Ectodermal cell (in vitro differentiated cells): ENCODE measurements around the gene CCM2.

ENCODE experiments used
- H3K27ac ChIP-seq: 2 replicates; pipeline ENCODE4 v1.7.0; 2013; ENCODE audit warnings: mild to moderate bottlenecking, low read depth, low read length; ENCODE audit not compliant: insufficient read depth, poor library complexity, severe bottlenecking
- H3K27me3 ChIP-seq: 2 replicates; pipeline ENCODE4 v1.7.0; 2013; ENCODE audit warnings: mild to moderate bottlenecking, low read length; ENCODE audit not compliant: insufficient read depth, control insufficient read depth, poor library complexity, severe bottlenecking
- H3K36me3 ChIP-seq: one replicate; pipeline ENCODE4 v1.7.0; 2013; ENCODE audit warnings: low read length; ENCODE audit not compliant: control insufficient read depth, insufficient read depth
- H3K4me1 ChIP-seq: one replicate; pipeline ENCODE4 v1.7.0; 2013; ENCODE audit warnings: low read length; ENCODE audit not compliant: control insufficient read depth, insufficient read depth
- H3K4me3 ChIP-seq: 2 replicates; pipeline ENCODE4 v1.7.0; 2013; ENCODE audit warnings: low read depth, low read length, control low read depth; ENCODE audit not compliant: insufficient read depth
- H3K9me3 ChIP-seq: 2 replicates; pipeline ENCODE4 v1.7.0; 2013; ENCODE audit warnings: mild to moderate bottlenecking, low read length, moderate library complexity; ENCODE audit not compliant: control insufficient read depth
- WGBS, 2 experiments: methylation state at CpG; one replicate each; pipeline ENCODE4 v1.1.7; 2013; ENCODE audit warnings: missing lambda C conversion rate in 2 of 2; 5-methylcytosine and 5-hydroxymethylcytosine counted together

Gene CCM2

DNA sequence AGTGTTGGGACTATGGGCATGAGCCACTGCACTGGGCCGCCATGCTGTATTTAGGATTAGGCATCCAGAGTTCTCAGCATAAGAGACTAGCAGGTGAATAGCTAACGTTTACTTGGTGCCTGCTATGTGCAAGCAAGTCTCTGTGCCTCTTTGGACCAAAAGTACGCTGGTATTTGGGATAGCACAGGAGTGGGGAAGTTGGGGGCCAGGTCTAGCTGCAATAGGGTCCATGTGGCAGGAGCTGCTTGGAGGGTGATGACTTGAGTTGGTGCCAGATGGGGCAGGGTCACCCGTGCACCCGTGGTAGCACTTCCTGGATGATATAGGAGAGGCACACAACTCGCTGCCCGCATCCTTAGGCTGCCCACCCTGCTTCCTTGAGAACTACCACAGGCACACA is 66.4 kb downstream of the CCM2 start:
- no peak overlapping the region for H3K4me3 ChIP-seq
- H3K4me1 ChIP-seq: no peaks in the 10 kb centered on the region
- 89 to 95% methylated on average over 7 of the region's 7 CpGs for WGBS, 2 experiments
- H3K36me3 ChIP-seq: peaks cover 10% of the 10 kb centered on the region
- no peaks in the 10 kb centered on the region for H3K27me3 ChIP-seq
- H3K27ac ChIP-seq: no peak overlapping the region
- no peaks in the 10 kb centered on the region for H3K9me3 ChIP-seq

DNA sequence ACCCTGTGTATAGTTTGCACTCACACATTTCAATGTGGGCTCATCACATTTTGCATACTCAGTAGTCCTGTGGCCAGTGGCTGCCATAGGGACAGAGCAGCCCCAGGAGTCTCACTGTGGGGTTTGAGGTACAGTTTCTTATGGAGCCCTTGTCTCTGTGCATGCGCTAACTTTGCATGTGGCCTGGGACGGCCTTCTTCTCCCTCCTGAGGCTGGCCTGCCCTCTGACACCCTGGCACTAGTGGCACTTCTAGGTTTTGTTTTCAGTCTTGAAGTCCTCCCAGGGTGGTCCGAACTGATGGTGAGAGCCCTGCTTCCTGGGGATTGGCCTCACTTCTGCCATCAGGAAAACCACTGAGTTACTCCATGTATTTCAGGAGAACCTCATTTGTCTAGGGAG is 67.6 kb downstream of the CCM2 start:
- Histone ChIP-seq H3K27ac (no peak overlapping the region), H3K4me3 (no peak overlapping the region), H3K4me1 (no peaks in the 10 kb centered on the region), H3K36me3 (peaks cover 10% of the 10 kb centered on the region), H3K27me3 (no peaks in the 10 kb centered on the region), H3K9me3 (no peaks in the 10 kb centered on the region)
- WGBS, 2 experiments: 93 to 97% methylated on average over 3 of the region's 3 CpGs

GRCh38 chr7:45068236-45069023 is 68.4 kb downstream of the CCM2 start:
- Histone ChIP-seq H3K36me3 (peaks cover 10% of the 10 kb centered on the region), H3K27me3 (no peaks in the 10 kb centered on the region)
- 93 to 97% methylated on average over 15 of the region's 15 CpGs for WGBS, 2 experiments

DNA sequence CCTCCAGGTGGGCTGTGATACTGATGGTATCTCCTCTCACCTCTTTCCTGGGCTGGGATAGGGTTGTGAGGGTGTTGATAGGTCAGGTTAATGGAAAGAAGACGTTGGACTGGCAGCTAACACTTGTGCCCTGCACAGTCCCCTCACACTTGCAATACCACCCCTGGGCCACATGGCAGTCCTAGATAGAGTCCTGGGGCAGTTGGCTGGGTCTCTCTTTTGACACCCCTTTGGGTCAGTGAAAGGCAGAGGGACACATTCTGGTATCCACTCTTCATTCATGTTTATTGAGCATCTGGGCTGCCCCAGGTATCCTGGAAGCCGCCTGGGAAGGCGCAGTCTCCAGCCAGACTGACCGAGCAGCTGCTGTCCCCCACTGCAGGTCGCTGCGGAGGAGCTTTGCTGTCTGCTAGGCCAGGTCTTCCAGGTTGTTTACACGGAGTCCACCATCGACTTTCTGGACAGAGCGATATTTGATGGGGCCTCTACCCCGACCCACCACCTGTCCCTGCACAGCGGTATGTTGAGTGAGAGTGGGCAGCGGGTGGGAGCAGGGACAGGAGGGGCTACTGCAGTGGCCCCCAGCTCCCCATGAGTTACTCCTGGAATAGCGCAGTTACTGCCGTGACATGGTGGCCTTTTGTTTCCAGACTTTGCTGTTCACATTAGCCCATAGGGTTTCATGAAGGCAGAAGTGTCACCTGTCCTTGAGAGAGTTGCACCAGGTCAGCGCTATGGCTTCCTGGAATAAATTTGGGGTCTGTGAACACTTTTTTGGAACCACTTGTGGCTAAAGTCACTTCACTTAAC is 69.6 kb downstream of the CCM2 start:
- Histone ChIP-seq H3K9me3 (no peaks in the 10 kb centered on the region), H3K4me1 (no peaks in the 10 kb centered on the region), H3K27me3 (no peaks in the 10 kb centered on the region), H3K4me3 (no peak overlapping the region), H3K27ac (no peak overlapping the region), H3K36me3 (peaks cover under 1% of the 10 kb centered on the region)
- 95 to 98% methylated on average over 14 to 15 of the region's 15 CpGs for WGBS, 2 experiments

More at GRCh38 chr7:45068236-45069023, 68.4 kb downstream of the CCM2 start:
- Histone ChIP-seq H3K4me3 (no peak overlapping the region), H3K4me1 (no peaks in the 10 kb centered on the region), H3K27ac (no peak overlapping the region), H3K9me3 (no peaks in the 10 kb centered on the region)

DNA sequence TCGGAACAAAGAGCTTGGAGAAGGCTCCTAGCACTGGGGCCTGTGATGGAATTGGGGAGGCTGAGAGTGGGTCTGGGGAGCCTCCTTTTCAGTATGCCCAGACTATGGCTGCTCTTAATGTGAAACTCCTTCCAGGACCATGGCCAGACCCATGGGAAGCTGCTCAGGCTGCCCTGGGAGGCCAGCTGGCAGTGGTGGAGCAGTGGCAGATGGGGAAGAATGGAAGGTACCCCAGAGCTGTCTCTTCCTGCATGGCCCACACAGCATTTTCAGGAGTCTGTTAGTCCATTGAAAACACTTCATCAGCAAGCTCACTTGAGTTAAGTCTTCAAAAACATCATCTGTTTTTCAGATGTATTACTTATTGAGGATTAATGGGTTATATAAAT is 70.2 kb downstream of the CCM2 start:
- WGBS, 2 experiments: 89 to 94% methylated on average over 1 of the region's 1 CpG
- Histone ChIP-seq H3K9me3 (no peaks in the 10 kb centered on the region), H3K36me3 (no peaks in the 10 kb centered on the region), H3K27ac (no peak overlapping the region), H3K4me3 (no peak overlapping the region), H3K4me1 (no peaks in the 10 kb centered on the region), H3K27me3 (no peaks in the 10 kb centered on the region)

DNA sequence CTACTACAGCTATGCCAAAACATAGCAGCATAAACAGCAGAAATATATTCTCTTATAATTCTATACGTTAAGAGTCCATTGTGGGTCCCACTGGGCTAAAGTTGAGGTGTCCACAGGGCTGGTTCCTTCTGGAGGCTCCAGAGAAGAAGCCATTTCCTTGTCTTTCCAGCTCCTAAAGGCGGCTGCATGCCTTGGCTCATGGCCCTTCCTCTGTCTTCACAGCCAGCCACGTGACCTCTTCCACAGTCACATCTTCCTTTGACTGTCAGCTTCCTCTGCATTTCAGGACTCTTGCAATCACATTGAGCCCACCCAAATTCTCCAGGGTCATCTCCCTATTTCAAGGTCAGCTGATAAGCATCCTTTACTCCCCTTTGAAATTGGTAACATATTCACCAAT is 71.5 kb downstream of the CCM2 start:
- 89 to 92% methylated on average over 3 of the region's 3 CpGs for WGBS, 2 experiments
- Histone ChIP-seq H3K9me3 (no peaks in the 10 kb centered on the region), H3K4me3 (no peak overlapping the region), H3K36me3 (peaks cover 3% of the 10 kb centered on the region), H3K27ac (no peak overlapping the region), H3K4me1 (no peaks in the 10 kb centered on the region), H3K27me3 (no peaks in the 10 kb centered on the region)

- H3K4me3 ChIP-seq: no peak overlapping the region
- H3K36me3 ChIP-seq: peaks cover 3% of the 10 kb centered on the region
- H3K27ac ChIP-seq: no peak overlapping the region
- no peaks in the 10 kb centered on the region for H3K27me3 ChIP-seq
- no peaks in the 10 kb centered on the region for H3K4me1 ChIP-seq
- 86 to 91% methylated on average over 13 of the region's 13 CpGs for WGBS, 2 experiments
- H3K9me3 ChIP-seq: no peaks in the 10 kb centered on the region
Measured at GRCh38 chr7:45072131-45073030, 72.4 kb downstream of the CCM2 start.

DNA sequence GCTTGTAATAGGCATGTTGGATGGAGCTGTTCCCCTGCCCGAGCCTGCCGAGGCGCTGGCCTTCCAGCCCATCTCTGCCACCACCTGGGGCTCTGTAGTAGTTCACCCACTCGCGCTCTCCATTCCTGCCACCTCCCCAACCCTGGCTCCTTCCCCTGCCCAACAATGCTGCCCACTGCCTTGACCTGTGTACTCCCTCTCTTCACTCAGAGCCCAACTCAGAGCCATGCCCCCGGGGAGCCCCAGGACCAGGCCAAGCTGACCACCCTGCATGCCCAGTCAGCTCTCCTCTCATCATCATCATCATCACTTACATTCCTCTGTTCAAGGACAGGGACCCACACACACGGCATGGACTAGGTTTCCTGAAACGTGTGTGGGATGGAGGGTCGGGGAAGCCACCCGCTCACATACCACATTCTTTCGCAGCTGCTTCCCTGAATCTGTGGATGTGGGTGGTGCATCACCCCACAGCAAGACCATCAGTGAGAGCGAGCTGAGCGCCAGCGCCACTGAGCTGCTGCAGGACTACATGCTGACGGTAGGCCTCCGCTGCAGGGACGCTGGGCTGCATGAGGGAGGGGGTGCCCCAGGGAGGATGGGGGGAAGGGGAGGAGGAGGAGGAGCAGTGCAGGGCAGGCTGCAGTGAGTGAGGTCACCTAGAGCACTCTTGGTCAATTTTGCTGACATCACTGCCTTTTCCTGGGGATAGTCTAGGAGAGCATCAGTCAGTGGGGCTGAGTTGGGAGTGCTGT is 73.2 kb downstream of the CCM2 start:
- peaks cover 3% of the 10 kb centered on the region for H3K36me3 ChIP-seq

GRCh38 chr7:45073786-45074527 is 74.0 kb downstream of the CCM2 start:
- Histone ChIP-seq H3K36me3 (peaks cover 3% of the 10 kb centered on the region), H3K4me1 (no peaks in the 10 kb centered on the region), H3K4me3 (no peak overlapping the region), H3K27ac (no peak overlapping the region), H3K9me3 (no peaks in the 10 kb centered on the region), H3K27me3 (no peaks in the 10 kb centered on the region)
- WGBS, 2 experiments: 93 to 95% methylated on average over 14 to 15 of the region's 15 CpGs

More for the DNA sequence above, 73.2 kb downstream of the CCM2 start:
- 86 to 87% methylated on average over 17 of the region's 17 CpGs for WGBS, 2 experiments
- Histone ChIP-seq H3K4me3 (no peak overlapping the region), H3K4me1 (no peaks in the 10 kb centered on the region), H3K9me3 (no peaks in the 10 kb centered on the region), H3K27me3 (no peaks in the 10 kb centered on the region), H3K27ac (no peak overlapping the region)
